AG09309 (cell line): ENCODE results near the gene GOLGA2.
"Not testable (repeated sequence)": the region's sequence is repeated elsewhere in the genome, so short reads cannot be mapped to it uniquely, and the experiment has no call there.

Experiments used
- DNase-seq: peaks from one replicate; pipeline ENCODE4 v3.0.0-alpha.2; 2010; ENCODE audit warnings: low read depth
- H3K4me3 ChIP-seq: 2 replicates; pipeline ENCODE4 v1.5.1; 2011; ENCODE audit warnings: mild to moderate bottlenecking, low read depth, low read length, moderate library complexity; ENCODE audit not compliant: control insufficient read depth
- CTCF ChIP-seq: IDR thresholded peaks from 2 replicates; pipeline ENCODE4 v1.5.1; 2011; ENCODE audit warnings: mild to moderate bottlenecking, low read depth, low read length, inconsistent platforms; ENCODE audit not compliant: insufficient read depth, control insufficient read depth; ENCODE audit errors: missing control alignments

GOLGA2 gene

GRCh38 chr9:128280084-128280622 is 4.3 kb upstream of the GOLGA2 start:
- H3K4me3 ChIP-seq = no peak overlapping the region
- no peak for DNase-seq
- no peak for TF ChIP-seq CTCF

- H3K4me3 ChIP-seq = not testable (repeated sequence)
These were observed 3.6 kb upstream of the GOLGA2 start for GRCh38 chr9:128279088-128280073.

GRCh38 chr9:128276574-128277270 is 915 bp upstream of the GOLGA2 start:
- no peak for DNase-seq
- H3K4me3 ChIP-seq = peak overlapping the region; percentile 76
- TF ChIP-seq CTCF = no peak

More at GRCh38 chr9:128279088-128280073, 3.6 kb upstream of the GOLGA2 start:
- not testable (repeated sequence) for DNase-seq

- TF ChIP-seq CTCF = no peak
- peak; percentile 96 for DNase-seq
- peak within 1 kb of the TSS; percentile 76 for H3K4me3 ChIP-seq
These were observed 284 bp upstream of the GOLGA2 start, which contains the start of gene SWI5 for GRCh38 chr9:128276008-128276573. Gene SWI5 (plus strand): TSS chr9:128276276.

GRCh38 chr9:128274245-128274644 is 1.6 kb downstream of the GOLGA2 start:
- peak overlapping the region; percentile 76 for H3K4me3 ChIP-seq
- TF ChIP-seq CTCF = no peak
- DNase-seq = no peak

GRCh38 chr9:128271512-128271911 is 4.3 kb downstream of the GOLGA2 start:
- no peak for DNase-seq

More at GRCh38 chr9:128271512-128271911, 4.3 kb downstream of the GOLGA2 start:
- H3K4me3 ChIP-seq = no peak overlapping the region
- no peak for TF ChIP-seq CTCF
